K562 (cell line): ENCODE measurements around the gene TTL. TPM values are rescaled to one million over a fixed set of nuclear protein-coding genes. Genes with fewer than 3 reads are reported as not detected.

ENCODE experiments used
- ATAC-seq: fragments of 200-7000 bp; cut with Tn5 transposase; 3 replicates; pipeline ENCODE4 v1.9.1; 2020; ENCODE audit warnings: moderate library complexity
- BruUV-seq: library from RNA; stranded (reverse); fragments of 400-500 nt; replicated peaks from 2 replicates; lab custom pipeline; 2021; lab: Mats Ljungman, UMichigan
- CTCF ChIA-PET: fragments of 300-600 bp; formaldehyde crosslinking; extraction: SDS; loops from one replicate; lab custom pipeline; 2021; ENCODE audit warnings: low intra/inter-chr PET ratio; lab: Yijun Ruan, JAX
- POLR2A ChIA-PET: fragments of 300-600, 350-650 bp; sonication (Branson Sonifier 250); formaldehyde crosslinking; extraction: SDS; loops from one replicate; lab custom pipeline; 2021; ENCODE audit warnings: antibody characterized with exemption, inconsistent platforms; lab: Yijun Ruan, JAX
- DNase-seq, 4 experiments: peaks; one replicate each; pipeline versions ENCODE4 v3.0.0 to v3.0.0-alpha.2; 2011 to 2018; ENCODE audit warnings: low spot score in 3 of 4, mixed read lengths in 3 of 4; ENCODE audit errors: extremely low read depth in 1 of 4
- FAIRE-seq: peaks from 2 replicates; lab custom pipeline; 2011; peaks lifted over from hg19 to GRCh38; lab: Jason Lieb, UNC
- H2AFZ ChIP-seq: 2 replicates; pipeline ENCODE4 v1.6.0; 2011; ENCODE audit warnings: low read depth, low read length, control low read depth, inconsistent platforms
- H3K27ac ChIP-seq: fragments of 200-600 bp; 3 replicates; pipeline ENCODE4 v1.8.0; 2011; ENCODE audit warnings: low read depth, mild to moderate bottlenecking, control low read depth, inconsistent platforms, low read length, moderate library complexity, mixed read lengths; ENCODE audit errors: extremely low read depth
- H3K27me3 ChIP-seq, 2 experiments: fragments of 300-600 bp in 1 of 2; 2 replicates in 1 of 2; 3 replicates in 1 of 2; pipeline versions ENCODE4 v1.6.0 to v1.8.0; 2011; ENCODE audit warnings: inconsistent platforms in 2 of 2, low read length in 2 of 2, mild to moderate bottlenecking in 1 of 2, mixed read lengths in 1 of 2, moderate library complexity in 1 of 2; ENCODE audit not compliant: control insufficient read depth in 2 of 2, insufficient read depth in 2 of 2
- H3K36me3 ChIP-seq: fragments of 300-600 bp; 3 replicates; pipeline ENCODE4 v1.8.0; 2011; ENCODE audit warnings: mild to moderate bottlenecking, low read length, inconsistent platforms; ENCODE audit not compliant: control insufficient read depth, insufficient read depth
- H3K4me1 ChIP-seq, 2 experiments: fragments of 200-600 bp in 1 of 2; replicated peaks in 1 of 2; 2 replicates in 1 of 2; 3 replicates in 1 of 2; pipeline versions ENCODE4 v1.5.1 to v1.8.0; 2011; ENCODE audit warnings: inconsistent platforms in 2 of 2, low read length in 2 of 2, mild to moderate bottlenecking in 1 of 2, mixed read lengths in 1 of 2, moderate library complexity in 1 of 2; ENCODE audit not compliant: control insufficient read depth in 2 of 2, insufficient read depth in 2 of 2
- H3K4me2 ChIP-seq: 2 replicates; pipeline ENCODE4 v1.6.1; 2011; ENCODE audit warnings: low read length, control low read depth, inconsistent platforms, mixed read lengths; ENCODE audit not compliant: insufficient read depth
- H3K4me3 ChIP-seq: fragments of 200-600 bp; sonication (generic), shearing (Covaris generic); 2 replicates; pipeline ENCODE4 v1.5.1; 2016; ENCODE audit warnings: control low read depth, inconsistent platforms
- H3K79me2 ChIP-seq: fragments of 200-600 bp; 3 replicates; pipeline ENCODE4 v1.8.0; 2011; ENCODE audit warnings: low read length, inconsistent platforms; ENCODE audit not compliant: control insufficient read depth, insufficient read depth
- H3K9ac ChIP-seq, 2 experiments: 2 replicates each; pipeline versions ENCODE4 v1.6.0 to v1.6.1; 2011; ENCODE audit warnings: low read depth in 2 of 2, low read length in 2 of 2, control low read depth in 1 of 2, inconsistent platforms in 1 of 2, mild to moderate bottlenecking in 1 of 2, mixed read lengths in 1 of 2; ENCODE audit not compliant: insufficient read depth in 1 of 2
- H3K9me1 ChIP-seq: one replicate; pipeline ENCODE4 v1.6.0; 2011; ENCODE audit warnings: inconsistent platforms, mild to moderate bottlenecking, low read length, moderate library complexity; ENCODE audit not compliant: control insufficient read depth, insufficient read depth
- H3K9me3 ChIP-seq: replicated peaks from 2 replicates; pipeline ENCODE4 v1.5.1; 2011; ENCODE audit warnings: low read depth, low read length, inconsistent platforms; ENCODE audit not compliant: control insufficient read depth, insufficient read depth
- H4K20me1 ChIP-seq: replicated peaks from 2 replicates; pipeline ENCODE4 v1.6.1; 2011; ENCODE audit warnings: low read length, inconsistent platforms, mixed read lengths; ENCODE audit not compliant: control insufficient read depth, insufficient read depth
- GTF2B ChIP-seq: IDR thresholded peaks from 2 replicates; pipeline ENCODE4 v1.6.1; 2011; ENCODE audit not compliant: insufficient read length; ENCODE audit errors: extremely low read depth
- GTF2F1 ChIP-seq: IDR thresholded peaks from 2 replicates; pipeline ENCODE4 v1.6.1; 2011; ENCODE audit warnings: low read depth, low read length, improper control_type of control experiment
- KDM5B ChIP-seq: fragments of 200-600 bp; sonication (generic); IDR thresholded peaks from 2 replicates; pipeline ENCODE4 v1.6.1; 2012; ENCODE audit warnings: low read depth, mild to moderate bottlenecking, moderate library complexity, low read length, control low read depth, inconsistent platforms; ENCODE audit not compliant: insufficient replicate concordance
- KLF16 ChIP-seq: IDR thresholded peaks from 2 replicates; pipeline ENCODE4 v1.6.1; 2016; ENCODE audit warnings: antibody characterized with exemption
- NR1H2 ChIP-seq: sonication (generic); formaldehyde crosslinking; IDR thresholded peaks from 2 replicates; pipeline ENCODE4 v1.4.0; 2020; ENCODE audit warnings: mild to moderate bottlenecking, missing genetic modification reagents
- SMAD4 ChIP-seq: fragments of 250-450 bp; sonication (Bioruptor Pico); conservative IDR thresholded peaks from 2 replicates; pipeline ENCODE4 v1.8.0; 2021; ENCODE audit warnings: inconsistent platforms, mild to moderate bottlenecking, moderate library complexity
- TEAD2 ChIP-seq: fragments of 450-650 bp; IDR thresholded peaks from 2 replicates; pipeline ENCODE4 v1.6.1; 2016; ENCODE audit warnings: missing genetic modification characterization, control low read depth, missing compliant biosample characterization
- THAP7 ChIP-seq: fragments of 250-450 bp; sonication (Bioruptor Pico); IDR thresholded peaks from 2 replicates; pipeline ENCODE4 v1.5.0; 2021
- UBTF ChIP-seq, 2 experiments: IDR thresholded peaks; 2 replicates each; pipeline ENCODE4 v1.6.1; 2012; ENCODE audit warnings: improper control_type of control experiment in 2 of 2, low read depth in 2 of 2, low read length in 2 of 2, borderline replicate concordance in 1 of 2
- ZNF445 ChIP-seq: fragments of 250-450 bp; sonication (Bioruptor Pico); IDR thresholded peaks from 2 replicates; pipeline ENCODE4 v1.4.0; 2020; ENCODE audit warnings: low read depth, mild to moderate bottlenecking, moderate library complexity
- WGBS: fragments of 100-300 bp; shearing (Covaris generic); methylation state at CpG from one replicate; pipeline ENCODE4 v1.1.6; 2016; ENCODE audit warnings: low coverage, mixed read lengths; ENCODE audit not compliant: insufficient coverage; ENCODE audit errors: missing lambda C conversion rate; 5-methylcytosine and 5-hydroxymethylcytosine counted together
- in situ Hi-C: fragments of 300-500 bp; cut with MboI; formaldehyde crosslinking; loops from 4 replicates; pipeline ENCODE4 v1.15.0; 2018; ENCODE audit warnings: inconsistent platforms, mixed read lengths
- intact Hi-C: fragments of 100-400 bp; cut with micrococcal nuclease; formaldehyde crosslinking; loops from 2 replicates; pipeline ENCODE4 v1.14.2; 2022
- polyA plus RNA-seq, 8 experiments: library from polyadenylated mRNA; depleted of rRNA in 4 of 8; stranded (reverse) in 5 of 8; unstranded in 3 of 8; fragments of >200 nt; fragmentation: Nextera tagmentation in 2 of 8; fragmentation: Illumina TruSeq in 1 of 8; extraction: Ambion mirVana in 2 of 8; extraction: Trizol in 1 of 8; gene quantifications; 2 replicates each; pipeline versions ENCODE4 v1.2.1 to v1.2.3, GENCODE V29; 2011 to 2014; ENCODE audit warnings: inconsistent platforms in 1 of 8, missing spikeins in 1 of 8
- total RNA-seq, 7 experiments: library from RNA; depleted of rRNA in 6 of 7; stranded (reverse); fragments of >200 nt in 6 of 7; fragmentation: Illumina TruSeq in 2 of 7; extraction: Trizol in 2 of 7; gene quantifications; 2 replicates each; pipeline versions ENCODE4 v1.2.1 to v1.2.3, GENCODE V29; 2011 to 2021; ENCODE audit warnings: low replicate concordance in 1 of 7

The TTL gene
- total and polyA plus RNA-seq, 9 of the 15 experiments (the other 6 are each of a cell fraction or from before 2014, with no cell fraction given) = 9.4 to 54.4 (median 34.9) TPM

GRCh38 chr2:112516801-112517200 lies 34.8 kb downstream of the TTL start:
- intact Hi-C loops = no loop called here
- CTCF ChIA-PET = no interaction called here
- no peak for ATAC-seq
- TF ChIP-seq GTF2B (no peak), SMAD4 (no peak), NR1H2 (no peak), TEAD2 (tag) (no peak), UBTF (IDR thresholded peaks at IDR 0.05; ENCODE audit: borderline replicate concordance in 1 of 2, low read depth in 2 of 2, low read length in 2 of 2) (no peak), ZNF445 (CRISPR knock-in tag) (no peak), THAP7 (CRISPR knock-in tag) (no peak), KLF16 (no peak), KDM5B (no peak), GTF2F1 (no peak)
- 95% methylated on average over 3 of the region's 3 CpGs for WGBS
- BruUV-seq = no TSS peak
- Histone ChIP-seq H3K79me2 (no peaks in the 10 kb centered on the region), H3K9me3 (no peaks in the 10 kb centered on the region; the same call in 1 of the 2 replicates), H4K20me1 (no peaks in the 10 kb centered on the region), H3K36me3 (peaks cover 53% of the 10 kb centered on the region), H3K27ac (no peak overlapping the region), H3K4me2 (no peak overlapping the region), H3K27me3 (no peaks in the 10 kb centered on the region), H3K9me1 (no peaks in the 10 kb centered on the region), H3K4me1 (peaks cover 6 to 21% of the 10 kb centered on the region in 2 experiments; a peak in 4 of 5 replicates), H2AFZ (no peak overlapping the region), H3K9ac (no peak overlapping the region), H3K4me3 (no peak overlapping the region)
- in situ Hi-C loops = no loop called here
- FAIRE-seq = no peak
- POLR2A ChIA-PET = no interaction called here
- peak in 1 of 4 experiments; percentile 2 for DNase-seq
